ENCODE measurements around the gene BCAT1. TPM values are rescaled to one million over a fixed set of nuclear protein-coding genes. Genes with fewer than 3 reads are reported as not detected.

Gene BCAT1
- total and polyA plus RNA-seq, 2 donors (not counting 1 experiment from before 2014, with no cell fraction given): 0.33 to 9.6 TPM

- DNase-seq (no peak), ATAC-seq (ENCODE audit: low read depth) (no peak)
- ChIA-PET POLR2A (no interaction called here), CTCF (no interaction called here)
- Histone ChIP-seq H3K9ac (ENCODE audit: low read length) (no peak overlapping the region), H3K4me1 (ENCODE audit: control insufficient read depth in 2 of 2, insufficient read depth in 2 of 2, low read length in 2 of 2) (no peaks in the 10 kb centered on the region), H3K4me2 (replicated peaks; ENCODE audit: low read depth, low read length, poor library complexity, severe bottlenecking) (no peak overlapping the region), H3K36me3 (replicated peaks in 1 of 2; ENCODE audit: control extremely low read depth in 1 of 2, control insufficient read depth in 1 of 2, extremely low read depth in 1 of 2, insufficient read depth in 2 of 2, low read length in 1 of 2) (no peaks in the 10 kb centered on the region), H3K27me3 (replicated peaks in 1 of 4; ENCODE audit: control extremely low read depth in 1 of 4, control insufficient read depth in 3 of 4, insufficient read depth in 4 of 4, low read length in 3 of 4) (no peaks in the 10 kb centered on the region), H3K9me3 (ENCODE audit: control extremely low read depth in 1 of 3, control insufficient read depth in 2 of 3, insufficient read depth in 1 of 3, low read length in 2 of 3) (no peaks in the 10 kb centered on the region), H3K27ac (ENCODE audit: low read length in 2 of 2) (no peak overlapping the region), H4K20me1 (ENCODE audit: control insufficient read depth, insufficient read depth, low read length, poor library complexity, severe bottlenecking) (no peaks in the 10 kb centered on the region), H3K79me2 (ENCODE audit: control insufficient read depth, insufficient read depth, low read length) (no peaks in the 10 kb centered on the region), H3K4me3 (ENCODE audit: control extremely low read depth in 1 of 5, extremely low read depth in 1 of 5, insufficient read depth in 1 of 5, low read depth in 2 of 5, low read length in 4 of 5) (no peak overlapping the region), H2AFZ (ENCODE audit: insufficient read depth, low read depth, low read length, poor library complexity, severe bottlenecking) (no peak overlapping the region)
- Mint-ChIP-seq H3K27me3 (no peaks in the 10 kb centered on the region), H3K9me3 (ENCODE audit: insufficient read depth) (no peaks in the 10 kb centered on the region), H3K4me3 (no peak overlapping the region), H3K4me1 (no peaks in the 10 kb centered on the region), H3K27ac (no peak overlapping the region)
- TF ChIP-seq, protein P1, sequence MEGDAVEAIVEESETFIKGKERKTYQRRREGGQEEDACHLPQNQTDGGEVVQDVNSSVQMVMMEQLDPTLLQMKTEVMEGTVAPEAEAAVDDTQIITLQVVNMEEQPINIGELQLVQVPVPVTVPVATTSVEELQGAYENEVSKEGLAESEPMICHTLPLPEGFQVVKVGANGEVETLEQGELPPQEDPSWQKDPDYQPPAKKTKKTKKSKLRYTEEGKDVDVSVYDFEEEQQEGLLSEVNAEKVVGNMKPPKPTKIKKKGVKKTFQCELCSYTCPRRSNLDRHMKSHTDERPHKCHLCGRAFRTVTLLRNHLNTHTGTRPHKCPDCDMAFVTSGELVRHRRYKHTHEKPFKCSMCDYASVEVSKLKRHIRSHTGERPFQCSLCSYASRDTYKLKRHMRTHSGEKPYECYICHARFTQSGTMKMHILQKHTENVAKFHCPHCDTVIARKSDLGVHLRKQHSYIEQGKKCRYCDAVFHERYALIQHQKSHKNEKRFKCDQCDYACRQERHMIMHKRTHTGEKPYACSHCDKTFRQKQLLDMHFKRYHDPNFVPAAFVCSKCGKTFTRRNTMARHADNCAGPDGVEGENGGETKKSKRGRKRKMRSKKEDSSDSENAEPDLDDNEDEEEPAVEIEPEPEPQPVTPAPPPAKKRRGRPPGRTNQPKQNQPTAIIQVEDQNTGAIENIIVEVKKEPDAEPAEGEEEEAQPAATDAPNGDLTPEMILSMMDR (IDR thresholded peaks at IDR 0.05): no peak
- TF ChIP-seq EZH2 (IDR thresholded peaks at IDR 0.05; ENCODE audit: borderline replicate concordance, insufficient read depth, low read depth, low read length, poor library complexity, severe bottlenecking): no peak
- intact Hi-C loops (cut with micrococcal nuclease): no loop called here
- WGBS (ENCODE audit: insufficient coverage): 100% methylated on average over 1 of the region's 5 CpGs
These were observed 188.1 kb downstream of the BCAT1 start for GRCh38 chr12:24760606-24761378.

- CTCF ChIA-PET: no interaction called here
- H3K27ac ChIP-seq (ENCODE audit: low read length in 2 of 2): no peak overlapping the region
- Mint-ChIP-seq H3K4me1 (no peaks in the 10 kb centered on the region), H3K4me3 (no peak overlapping the region), H3K27me3 (no peaks in the 10 kb centered on the region), H3K9me3 (ENCODE audit: insufficient read depth) (no peaks in the 10 kb centered on the region), H3K27ac (no peak overlapping the region)
- WGBS (ENCODE audit: insufficient coverage): no CpG with 5 or more reads among the region's 1 CpG
- H3K4me2 ChIP-seq (replicated peaks; ENCODE audit: low read depth, low read length, poor library complexity, severe bottlenecking): no peak overlapping the region
- DNase-seq (no peak), ATAC-seq (ENCODE audit: low read depth) (no peak)
- H3K4me1 ChIP-seq (ENCODE audit: control insufficient read depth in 2 of 2, insufficient read depth in 2 of 2, low read length in 2 of 2): no peaks in the 10 kb centered on the region
- H3K4me3 ChIP-seq (ENCODE audit: control extremely low read depth in 1 of 5, extremely low read depth in 1 of 5, insufficient read depth in 1 of 5, low read depth in 2 of 5, low read length in 4 of 5): no peak overlapping the region
- POLR2A ChIA-PET: no interaction called here
- H3K27me3 ChIP-seq (replicated peaks in 1 of 4; ENCODE audit: control extremely low read depth in 1 of 4, control insufficient read depth in 3 of 4, insufficient read depth in 4 of 4, low read length in 3 of 4): no peaks in the 10 kb centered on the region
- no peaks in the 10 kb centered on the region for H4K20me1 ChIP-seq (ENCODE audit: control insufficient read depth, insufficient read depth, low read length, poor library complexity, severe bottlenecking)
- H3K79me2 ChIP-seq (ENCODE audit: control insufficient read depth, insufficient read depth, low read length): no peaks in the 10 kb centered on the region
- no peaks in the 10 kb centered on the region for H3K36me3 ChIP-seq (replicated peaks in 1 of 2; ENCODE audit: control extremely low read depth in 1 of 2, control insufficient read depth in 1 of 2, extremely low read depth in 1 of 2, insufficient read depth in 2 of 2, low read length in 1 of 2)
- H3K9ac ChIP-seq (ENCODE audit: low read length): no peak overlapping the region
- TF ChIP-seq, protein P1 (IDR thresholded peaks at IDR 0.05): no peak
- TF ChIP-seq EZH2 (IDR thresholded peaks at IDR 0.05; ENCODE audit: borderline replicate concordance, insufficient read depth, low read depth, low read length, poor library complexity, severe bottlenecking): no peak
- H3K9me3 ChIP-seq (ENCODE audit: control extremely low read depth in 1 of 3, control insufficient read depth in 2 of 3, insufficient read depth in 1 of 3, low read length in 2 of 3): no peaks in the 10 kb centered on the region
- H2AFZ ChIP-seq (ENCODE audit: insufficient read depth, low read depth, low read length, poor library complexity, severe bottlenecking): no peak overlapping the region
- intact Hi-C loops (cut with micrococcal nuclease): no loop called here
These were observed 188.7 kb downstream of the BCAT1 start for GRCh38 chr12:24760162-24760561.

Measured in B cell (primary cell).